Measurements from ENCODE around the gene SHISA5. TPM values are rescaled to one million over a fixed set of nuclear protein-coding genes. Genes with fewer than 3 reads are reported as not detected.
A peak's percentile ranks its signal among the peaks of the same experiment; 100 is the strongest.

The SHISA5 gene
- total and polyA plus RNA-seq, 10 of the 15 experiments (the other 5 are each of a cell fraction or from before 2014, with no cell fraction given): 17.1 to 148 (median 67.3) TPM

DNA sequence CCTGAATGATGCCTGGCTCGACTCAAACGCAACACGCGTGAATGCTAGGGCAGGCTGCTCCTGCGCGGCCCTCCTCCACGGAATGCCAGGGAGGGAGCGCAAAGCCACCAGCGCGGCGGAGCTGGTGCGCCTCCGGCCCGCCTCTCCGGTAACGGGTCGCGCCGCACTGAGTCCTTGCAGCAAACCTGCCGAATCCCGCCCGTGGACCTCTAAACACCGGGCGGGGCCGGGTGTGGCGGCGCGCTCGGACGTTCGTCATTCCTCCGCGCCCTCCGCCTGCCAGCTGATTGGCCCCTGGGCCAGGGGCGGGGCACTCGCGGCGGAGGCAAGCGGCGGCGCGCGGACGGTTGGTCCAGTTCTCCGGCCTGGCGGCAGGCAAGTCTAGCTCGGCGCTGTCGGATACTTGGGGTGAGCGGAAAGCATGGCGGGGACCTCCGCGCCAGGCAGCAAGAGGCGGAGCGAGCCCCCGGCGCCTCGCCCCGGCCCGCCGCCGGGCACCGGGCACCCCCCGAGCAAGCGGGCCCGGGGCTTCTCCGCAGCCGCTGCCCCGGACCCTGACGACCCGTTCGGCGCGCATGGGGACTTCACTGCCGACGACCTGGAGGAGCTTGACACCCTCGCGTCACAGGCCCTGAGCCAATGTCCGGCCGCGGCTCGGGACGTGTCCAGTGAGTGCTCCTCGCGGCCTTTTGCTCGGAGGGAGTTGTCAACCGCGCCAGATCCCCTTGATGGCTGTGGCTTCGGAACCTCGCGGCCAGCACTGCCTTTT is 57.4 kb downstream of the SHISA5 start, which contains the start of gene ATRIP:
Gene ATRIP, plus strand, starts transcription at position 313 of the 769 bp plus-strand sequence. Its CDS starts 109 bp downstream, at position 422.
- POLR2A ChIA-PET: interaction anchor here (0.6 to 2.2 kb wide), 12 partner anchors 9 to 983 kb away, joined by 3 to 9 read pairs (median 4); partner anchors contain the start of genes NICN1, QRICH1 and SLC26A6
- no TSS peak for BruUV-seq (replicated peaks)
- CTCF ChIA-PET: interaction anchor here (0.6 to 5.8 kb wide), 9 partner anchors 10 to 116 kb away, joined by 3 to 69 read pairs (median 4); partner anchors contain the start of gene PFKFB4
- TF ChIP-seq CBX5 (IDR thresholded peaks at IDR 0.05; ENCODE audit: low read depth) (no peak), ATF7 (IDR thresholded peaks at IDR 0.05; ENCODE audit: low read depth) (no peak), MTA3 (IDR thresholded peaks at IDR 0.05; ENCODE audit: borderline replicate concordance, low read length) (no peak), PML (IDR thresholded peaks at IDR 0.05; ENCODE audit: low read length) (peak; percentile 81), NFYA (IDR thresholded peaks at IDR 0.05; ENCODE audit: borderline replicate concordance, low read depth, low read length) (no peak), NRF1 (conservative IDR thresholded peaks at IDR 0.05; ENCODE audit: low read depth, low read length) (no peak), IKZF1 (conservative IDR thresholded peaks at IDR 0.05) (peak; percentile 73), FOXM1 (IDR thresholded peaks at IDR 0.05; ENCODE audit: low read depth, low read length) (no peak), BRCA1 (IDR thresholded peaks at IDR 0.05; ENCODE audit: low read depth, low read length) (no peak), SRF (IDR thresholded peaks at IDR 0.05; ENCODE audit: low read depth in 2 of 2, low read length in 2 of 2) (peak; percentile 52 to 90; a peak in 3 of 4 replicates), ZNF24 (IDR thresholded peaks at IDR 0.05) (0 out of 2 replicates have a peak, but pooled peaks have one; percentile 12), EGR1 (IDR thresholded peaks at IDR 0.05; ENCODE audit: borderline replicate concordance in 1 of 2, low read depth in 2 of 2, low read length in 2 of 2) (peak in 1 of 2 experiments; percentile 13; a peak in 1 of 3 replicates), HDGF (IDR thresholded peaks at IDR 0.05) (no peak), RCOR1 (conservative IDR thresholded peaks at IDR 0.05; ENCODE audit: low read depth, low read length) (no peak)
- TF ChIP-seq, protein P1, sequence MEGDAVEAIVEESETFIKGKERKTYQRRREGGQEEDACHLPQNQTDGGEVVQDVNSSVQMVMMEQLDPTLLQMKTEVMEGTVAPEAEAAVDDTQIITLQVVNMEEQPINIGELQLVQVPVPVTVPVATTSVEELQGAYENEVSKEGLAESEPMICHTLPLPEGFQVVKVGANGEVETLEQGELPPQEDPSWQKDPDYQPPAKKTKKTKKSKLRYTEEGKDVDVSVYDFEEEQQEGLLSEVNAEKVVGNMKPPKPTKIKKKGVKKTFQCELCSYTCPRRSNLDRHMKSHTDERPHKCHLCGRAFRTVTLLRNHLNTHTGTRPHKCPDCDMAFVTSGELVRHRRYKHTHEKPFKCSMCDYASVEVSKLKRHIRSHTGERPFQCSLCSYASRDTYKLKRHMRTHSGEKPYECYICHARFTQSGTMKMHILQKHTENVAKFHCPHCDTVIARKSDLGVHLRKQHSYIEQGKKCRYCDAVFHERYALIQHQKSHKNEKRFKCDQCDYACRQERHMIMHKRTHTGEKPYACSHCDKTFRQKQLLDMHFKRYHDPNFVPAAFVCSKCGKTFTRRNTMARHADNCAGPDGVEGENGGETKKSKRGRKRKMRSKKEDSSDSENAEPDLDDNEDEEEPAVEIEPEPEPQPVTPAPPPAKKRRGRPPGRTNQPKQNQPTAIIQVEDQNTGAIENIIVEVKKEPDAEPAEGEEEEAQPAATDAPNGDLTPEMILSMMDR (IDR thresholded peaks at IDR 0.05 in 2 of 3, conservative IDR thresholded peaks at IDR 0.05 in 1 of 3; ENCODE audit: control insufficient read depth in 2 of 3, extremely low read depth in 1 of 3, insufficient read depth in 1 of 3, low read depth in 3 of 3, low read length in 3 of 3): no peak
- TF ChIP-seq, protein P2, sequence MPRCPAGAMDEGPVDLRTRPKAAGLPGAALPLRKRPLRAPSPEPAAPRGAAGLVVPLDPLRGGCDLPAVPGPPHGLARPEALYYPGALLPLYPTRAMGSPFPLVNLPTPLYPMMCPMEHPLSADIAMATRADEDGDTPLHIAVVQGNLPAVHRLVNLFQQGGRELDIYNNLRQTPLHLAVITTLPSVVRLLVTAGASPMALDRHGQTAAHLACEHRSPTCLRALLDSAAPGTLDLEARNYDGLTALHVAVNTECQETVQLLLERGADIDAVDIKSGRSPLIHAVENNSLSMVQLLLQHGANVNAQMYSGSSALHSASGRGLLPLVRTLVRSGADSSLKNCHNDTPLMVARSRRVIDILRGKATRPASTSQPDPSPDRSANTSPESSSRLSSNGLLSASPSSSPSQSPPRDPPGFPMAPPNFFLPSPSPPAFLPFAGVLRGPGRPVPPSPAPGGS (IDR thresholded peaks at IDR 0.05; ENCODE audit: borderline replicate concordance, insufficient read depth, low read depth, low read length, poor library complexity, severe bottlenecking): peak; percentile 12

More for the DNA sequence above, 57.4 kb downstream of the SHISA5 start, which contains the start of gene ATRIP:
- Histone ChIP-seq H4K20me1 (ENCODE audit: control insufficient read depth, insufficient read depth) (no peaks in the 10 kb centered on the region), H3K27me3 (replicated peaks in 1 of 2; ENCODE audit: control insufficient read depth in 2 of 2, insufficient read depth in 2 of 2, low read length in 1 of 2) (no peaks in the 10 kb centered on the region), H3K9me3 (replicated peaks; ENCODE audit: control insufficient read depth, insufficient read depth, low read length) (no peaks in the 10 kb centered on the region), H3K4me1 (ENCODE audit: control insufficient read depth, insufficient read depth, low read length) (peaks cover 13% of the 10 kb centered on the region), H3K4me3 (peak within 1 kb of the TSS; percentile 74), H3K9ac (ENCODE audit: control insufficient read depth, insufficient read depth, low read length) (peak within 1 kb of the TSS; percentile 87), H3K36me3 (ENCODE audit: control insufficient read depth in 2 of 2, insufficient read depth in 2 of 2, low read length in 1 of 2) (peaks cover 0 to 3% of the 10 kb centered on the region in 2 experiments; a peak in 3 of 4 replicates), H2AFZ (ENCODE audit: control insufficient read depth, low read depth, low read length) (peak within 1 kb of the TSS; percentile 91), H3K79me2 (ENCODE audit: control insufficient read depth, insufficient read depth, low read length) (peaks cover 35% of the 10 kb centered on the region), H3K27ac (ENCODE audit: control insufficient read depth, insufficient read depth) (peak within 1 kb of the TSS; percentile 72), H3K4me2 (ENCODE audit: control insufficient read depth, insufficient read depth) (peak within 1 kb of the TSS; percentile 75)
- WGBS (ENCODE audit: insufficient coverage, insufficient replicate concordance, low lambda C conversion rate, missing lambda C conversion rate): 2% methylated on average over 87 of the region's 91 CpGs
- intact Hi-C loops (cut with micrococcal nuclease; ENCODE audit: unreplicated experiment): loop anchor here (5.0 kb wide), 2 partner anchors 61 to 111 kb away; partner anchors contain the start of gene PFKFB4
- FAIRE-seq (no peak), DNase-seq (ENCODE audit: low read depth, low spot score) (no peak), ATAC-seq (peak; percentile 96)
- in situ Hi-C loops (cut with MboI): no loop called here
- SMC1A ChIA-PET (ENCODE audit: uncharacterized antibody, unreplicated experiment): interaction anchor here (1.0 to 3.3 kb wide), 6 partner anchors 9 to 109 kb away, joined by 3 to 16 read pairs (median 4); no protein-coding TSS in a partner anchor
- RAD21 ChIA-PET (ENCODE audit: unreplicated experiment): interaction anchor here (0.7 to 2.6 kb wide), 6 partner anchors 11 to 189 kb away, joined by 3 to 20 read pairs (median 6); partner anchors contain the start of genes PFKFB4 and SLC26A6
